HL-60 (cell line): ENCODE results near the gene STRN3.

Experiments
- DNase-seq, 2 experiments: peaks; one replicate each; pipeline ENCODE4 v3.0.0-alpha.2; 2010 to 2020; ENCODE audit warnings: low read depth in 1 of 2, low spot score in 1 of 2
- H3K27ac ChIP-seq: fragments of 250-450 bp; sonication (Bioruptor Pico); replicated peaks from 2 replicates; pipeline ENCODE4 v1.5.1; 2020; ENCODE audit warnings: mild to moderate bottlenecking, moderate library complexity
- H3K27me3 ChIP-seq: fragments of 250-450 bp; sonication (Bioruptor Pico); 2 replicates; pipeline ENCODE4 v1.5.1; 2021; ENCODE audit warnings: mild to moderate bottlenecking, moderate library complexity; ENCODE audit not compliant: insufficient read depth, poor library complexity, severe bottlenecking
- H3K4me3 ChIP-seq: replicated peaks from 2 replicates; pipeline ENCODE4 v1.5.1; 2011; ENCODE audit warnings: mild to moderate bottlenecking, control low read depth, low read length; ENCODE audit not compliant: insufficient read depth
- CTCF ChIP-seq: IDR thresholded peaks from one replicate; pipeline ENCODE4 v1.5.1; 2011; ENCODE audit warnings: low read length, control low read depth, inconsistent platforms; ENCODE audit not compliant: insufficient read depth
- GABPA ChIP-seq: IDR thresholded peaks from 2 replicates; pipeline ENCODE4 v1.6.1; 2012; ENCODE audit warnings: low read depth
- POLR2AphosphoS5 ChIP-seq: IDR thresholded peaks from 2 replicates; pipeline ENCODE4 v1.6.1; 2012; ENCODE audit warnings: low read depth
- SPI1 ChIP-seq: IDR thresholded peaks from 2 replicates; pipeline ENCODE4 v1.6.1; 2012; ENCODE audit warnings: low read depth, mild to moderate bottlenecking, borderline replicate concordance
- TF ChIP-seq, protein P1 (sequence below): IDR thresholded peaks from 2 replicates; pipeline ENCODE4 v1.6.1; 2012; ENCODE audit warnings: low read depth; ENCODE audit not compliant: insufficient replicate concordance

STRN3 gene

GRCh38 chr14:30957813-30958370 lies 68.3 kb downstream of the STRN3 start:
- no peak for DNase-seq
- TF ChIP-seq GABPA (no peak), POLR2AphosphoS5 (no peak), SPI1 (no peak), CTCF (no peak)
- TF ChIP-seq, protein P1, sequence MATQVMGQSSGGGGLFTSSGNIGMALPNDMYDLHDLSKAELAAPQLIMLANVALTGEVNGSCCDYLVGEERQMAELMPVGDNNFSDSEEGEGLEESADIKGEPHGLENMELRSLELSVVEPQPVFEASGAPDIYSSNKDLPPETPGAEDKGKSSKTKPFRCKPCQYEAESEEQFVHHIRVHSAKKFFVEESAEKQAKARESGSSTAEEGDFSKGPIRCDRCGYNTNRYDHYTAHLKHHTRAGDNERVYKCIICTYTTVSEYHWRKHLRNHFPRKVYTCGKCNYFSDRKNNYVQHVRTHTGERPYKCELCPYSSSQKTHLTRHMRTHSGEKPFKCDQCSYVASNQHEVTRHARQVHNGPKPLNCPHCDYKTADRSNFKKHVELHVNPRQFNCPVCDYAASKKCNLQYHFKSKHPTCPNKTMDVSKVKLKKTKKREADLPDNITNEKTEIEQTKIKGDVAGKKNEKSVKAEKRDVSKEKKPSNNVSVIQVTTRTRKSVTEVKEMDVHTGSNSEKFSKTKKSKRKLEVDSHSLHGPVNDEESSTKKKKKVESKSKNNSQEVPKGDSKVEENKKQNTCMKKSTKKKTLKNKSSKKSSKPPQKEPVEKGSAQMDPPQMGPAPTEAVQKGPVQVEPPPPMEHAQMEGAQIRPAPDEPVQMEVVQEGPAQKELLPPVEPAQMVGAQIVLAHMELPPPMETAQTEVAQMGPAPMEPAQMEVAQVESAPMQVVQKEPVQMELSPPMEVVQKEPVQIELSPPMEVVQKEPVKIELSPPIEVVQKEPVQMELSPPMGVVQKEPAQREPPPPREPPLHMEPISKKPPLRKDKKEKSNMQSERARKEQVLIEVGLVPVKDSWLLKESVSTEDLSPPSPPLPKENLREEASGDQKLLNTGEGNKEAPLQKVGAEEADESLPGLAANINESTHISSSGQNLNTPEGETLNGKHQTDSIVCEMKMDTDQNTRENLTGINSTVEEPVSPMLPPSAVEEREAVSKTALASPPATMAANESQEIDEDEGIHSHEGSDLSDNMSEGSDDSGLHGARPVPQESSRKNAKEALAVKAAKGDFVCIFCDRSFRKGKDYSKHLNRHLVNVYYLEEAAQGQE: no peak
- Histone ChIP-seq H3K27me3 (no peaks in the 10 kb centered on the region), H3K4me3 (no peak overlapping the region), H3K27ac (no peak overlapping the region)

DNA sequence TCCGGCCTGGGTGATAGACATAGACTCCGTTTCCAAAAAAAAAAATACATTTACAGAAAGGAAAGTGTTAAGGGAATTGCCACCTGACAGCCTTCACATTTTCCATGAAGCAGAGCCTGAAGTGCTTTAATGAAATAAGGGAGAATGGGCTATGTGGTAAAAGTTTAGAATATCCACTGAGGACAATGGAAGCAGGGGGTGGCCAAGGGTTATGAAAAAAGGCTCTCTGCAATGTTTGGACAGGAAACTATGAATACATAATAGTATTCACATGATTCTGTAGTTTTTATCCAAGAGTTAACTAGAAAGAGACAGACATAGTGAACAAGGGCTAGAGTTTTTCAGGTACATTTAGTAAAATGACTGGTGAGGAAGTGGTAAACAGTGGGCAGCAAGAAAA lies 76.5 kb downstream of the STRN3 start:
- Histone ChIP-seq H3K27me3 (no peaks in the 10 kb centered on the region), H3K27ac (no peak overlapping the region), H3K4me3 (no peak overlapping the region)
- DNase-seq: no peak
- TF ChIP-seq CTCF (no peak), POLR2AphosphoS5 (no peak), SPI1 (no peak)

GRCh38 chr14:30943694-30944093 lies 82.5 kb downstream of the STRN3 start:
- H3K27me3 ChIP-seq: no peaks in the 10 kb centered on the region
- DNase-seq: no peak
- TF ChIP-seq SPI1: no peak
- H3K4me3 ChIP-seq: no peak overlapping the region
- no peak overlapping the region for H3K27ac ChIP-seq

DNA sequence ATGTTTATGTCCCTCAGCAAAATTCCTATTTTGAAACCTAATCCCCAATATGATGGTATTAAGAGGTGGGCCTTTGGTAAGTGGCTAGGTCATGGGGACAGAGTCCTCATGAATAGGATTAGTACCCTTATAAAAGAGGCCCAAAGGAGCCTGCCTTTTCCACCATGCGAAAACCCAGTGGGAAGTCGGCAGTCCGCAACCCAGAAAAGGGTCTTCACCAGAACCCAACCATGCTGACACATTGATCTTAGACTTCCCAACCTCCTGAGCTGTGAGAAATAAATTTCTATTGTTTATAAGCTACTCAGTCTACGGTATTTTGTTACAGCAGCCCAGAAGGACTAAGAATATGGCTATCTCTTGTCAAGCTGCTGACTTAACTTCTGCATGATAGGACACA lies 85.3 kb downstream of the STRN3 start:
- TF ChIP-seq GABPA (no peak), CTCF (no peak), POLR2AphosphoS5 (no peak), SPI1 (no peak)
- TF ChIP-seq, protein P1: no peak
- no peak for DNase-seq
- Histone ChIP-seq H3K27me3 (no peaks in the 10 kb centered on the region), H3K4me3 (no peak overlapping the region), H3K27ac (no peak overlapping the region)
